HepG2 (cell line): ENCODE measurements around the gene GALNT9. TPM values are rescaled to one million over a fixed set of nuclear protein-coding genes. Genes with fewer than 3 reads are reported as not detected.
A peak's percentile ranks its signal among the peaks of the same experiment; 100 is the strongest.

Experiments
- ATF3 ChIP-seq: sonication (generic); formaldehyde crosslinking; IDR thresholded peaks from 2 replicates; pipeline ENCODE4 v1.4.0; 2020; ENCODE audit warnings: missing genetic modification reagents
- CENPBD1 ChIP-seq: sonication (generic); formaldehyde crosslinking; IDR thresholded peaks from 2 replicates; pipeline ENCODE4 v1.8.0; 2022; ENCODE audit warnings: missing genetic modification reagents, low read depth, mild to moderate bottlenecking, borderline replicate concordance
- DNMT1 ChIP-seq: sonication (generic); formaldehyde crosslinking; IDR thresholded peaks from 2 replicates; pipeline ENCODE4 v1.5.1; 2020; ENCODE audit warnings: mild to moderate bottlenecking, missing genetic modification reagents
- ELF1 ChIP-seq: sonication (generic); formaldehyde crosslinking; IDR thresholded peaks from 2 replicates; pipeline ENCODE4 v1.4.0; 2020; ENCODE audit warnings: missing genetic modification reagents
- GABPB1 ChIP-seq: IDR thresholded peaks from 2 replicates; pipeline ENCODE4 v1.6.1; 2016; ENCODE audit warnings: mild to moderate bottlenecking, missing genetic modification reagents, moderate library complexity, missing compliant biosample characterization
- HOXA3 ChIP-seq: sonication (generic); formaldehyde crosslinking; IDR thresholded peaks from 2 replicates; pipeline ENCODE4 v1.5.0; 2020; ENCODE audit warnings: missing genetic modification reagents
- KDM4B ChIP-seq: sonication (generic); formaldehyde crosslinking; IDR thresholded peaks from 2 replicates; pipeline ENCODE4 v1.4.0; 2020; ENCODE audit warnings: missing genetic modification reagents
- LCORL ChIP-seq, 2 experiments: fragments of 450-650 bp in 1 of 2; sonication (generic) in 1 of 2; formaldehyde crosslinking in 1 of 2; IDR thresholded peaks; 2 replicates each; pipeline versions ENCODE4 v1.5.0 to v1.6.1; 2017 to 2020; ENCODE audit warnings: antibody characterized with exemption in 1 of 2, missing genetic modification reagents in 1 of 2
- MTF1 ChIP-seq: sonication (generic); formaldehyde crosslinking; IDR thresholded peaks from 2 replicates; pipeline ENCODE4 v1.5.0; 2020; ENCODE audit warnings: missing genetic modification reagents
- NCOA2 ChIP-seq: sonication (generic); formaldehyde crosslinking; IDR thresholded peaks from 2 replicates; pipeline ENCODE4 v1.8.0; 2022; ENCODE audit warnings: inconsistent platforms
- PATZ1 ChIP-seq: sonication (generic); formaldehyde crosslinking; IDR thresholded peaks from 2 replicates; pipeline ENCODE4 v1.4.0; 2020; ENCODE audit warnings: missing genetic modification reagents
- PAX8 ChIP-seq: sonication (generic); formaldehyde crosslinking; IDR thresholded peaks from 2 replicates; pipeline ENCODE4 v1.8.0; 2022; ENCODE audit warnings: mild to moderate bottlenecking, missing genetic modification reagents, borderline replicate concordance
- TEAD2 ChIP-seq: sonication (generic); formaldehyde crosslinking; IDR thresholded peaks from 2 replicates; pipeline ENCODE4 v1.9.0; 2021; ENCODE audit warnings: missing genetic modification reagents
- ZMYM3 ChIP-seq: sonication (generic); formaldehyde crosslinking; IDR thresholded peaks from 2 replicates; pipeline ENCODE4 v1.5.1; 2020; ENCODE audit warnings: mild to moderate bottlenecking, missing genetic modification reagents
- ZNF121 ChIP-seq: sonication (generic); formaldehyde crosslinking; IDR thresholded peaks from 2 replicates; pipeline ENCODE4 v1.5.0; 2020; ENCODE audit warnings: mild to moderate bottlenecking, missing genetic modification reagents
- ZNF205 ChIP-seq: IDR thresholded peaks from 2 replicates; pipeline ENCODE4 v1.6.1; 2018; ENCODE audit warnings: missing biosample characterization, missing genetic modification reagents
- ZNF256 ChIP-seq: sonication (generic); formaldehyde crosslinking; conservative IDR thresholded peaks from 2 replicates; pipeline ENCODE4 v1.4.0; 2020; ENCODE audit warnings: missing genetic modification reagents
- ZNF260 ChIP-seq: sonication (generic); formaldehyde crosslinking; IDR thresholded peaks from 2 replicates; pipeline ENCODE4 v1.4.0; 2020; ENCODE audit warnings: missing genetic modification reagents, low read depth, mild to moderate bottlenecking, borderline replicate concordance
- ZNF343 ChIP-seq: sonication (generic); formaldehyde crosslinking; IDR thresholded peaks from 2 replicates; pipeline ENCODE4 v1.4.0; 2020; ENCODE audit warnings: mild to moderate bottlenecking, missing genetic modification reagents
- ZNF552 ChIP-seq: sonication (generic); formaldehyde crosslinking; IDR thresholded peaks from 2 replicates; pipeline ENCODE4 v1.9.0; 2022; ENCODE audit warnings: missing genetic modification reagents, mild to moderate bottlenecking, borderline replicate concordance
- ZNF616 ChIP-seq: sonication (generic); formaldehyde crosslinking; IDR thresholded peaks from 2 replicates; pipeline ENCODE4 v1.5.0; 2020; ENCODE audit warnings: low read depth, mild to moderate bottlenecking, missing genetic modification reagents
- ZNF770 ChIP-seq: sonication (generic); formaldehyde crosslinking; IDR thresholded peaks from 2 replicates; pipeline ENCODE4 v1.5.0; 2020; ENCODE audit warnings: mild to moderate bottlenecking, missing genetic modification reagents
- ZNF839 ChIP-seq: sonication (generic); formaldehyde crosslinking; IDR thresholded peaks from 2 replicates; pipeline ENCODE4 v1.4.0; 2020; ENCODE audit warnings: missing genetic modification reagents, mild to moderate bottlenecking, borderline replicate concordance
- polyA plus RNA-seq, 8 experiments: library from polyadenylated mRNA; depleted of rRNA in 3 of 8; stranded (reverse) in 7 of 8; unstranded in 1 of 8; fragments of >200 nt; fragmentation: Illumina TruSeq in 4 of 8; extraction: Trizol in 4 of 8; gene quantifications; 2 replicates each; pipeline versions ENCODE4 v1.2.1 to v1.2.3, GENCODE V29; 2011 to 2016; ENCODE audit warnings: low read depth in 4 of 8, missing spikeins in 1 of 8, mixed read lengths in 1 of 8; ENCODE audit not compliant: insufficient read depth in 1 of 8
- total RNA-seq, 5 experiments: library from RNA; depleted of rRNA; stranded (reverse); fragments of >200 nt; fragmentation: Illumina TruSeq; extraction: Trizol; gene quantifications; 2 replicates each; pipeline ENCODE4 v1.2.3, GENCODE V29; 2016; ENCODE audit warnings: low read depth in 1 of 5

The GALNT9 gene
- total and polyA plus RNA-seq, 2 of the 13 experiments (the other 11 are each of a cell fraction or from before 2014, with no cell fraction given), result 0.04 TPM; not detected in 1

GRCh38 chr12:132154341-132154761 is 175.0 kb downstream of the GALNT9 start (continued):
- TF ChIP-seq ZNF256 (CRISPR knock-in tag) (no peak), DNMT1 (CRISPR knock-in tag) (peak; percentile 19; the same call in 1 of the 2 replicates), KDM4B (CRISPR knock-in tag) (no peak), MTF1 (CRISPR knock-in tag) (no peak), NCOA2 (CRISPR knock-in tag) (no peak), ZNF839 (CRISPR knock-in tag) (no peak), ZNF260 (CRISPR knock-in tag) (no peak), ZNF770 (peak; percentile 86), LCORL (IDR thresholded peaks at IDR 0.05) (no peak), LCORL (CRISPR knock-in tag; IDR thresholded peaks at IDR 0.05) (0 out of 2 replicates have a peak, but pooled peaks have one; percentile 49), ZNF343 (CRISPR knock-in tag) (no peak), HOXA3 (CRISPR knock-in tag) (no peak), CENPBD1 (CRISPR knock-in tag) (no peak), ZNF205 (CRISPR knock-in tag) (0 out of 2 replicates have a peak, but pooled peaks have one; percentile 5), ZNF552 (CRISPR knock-in tag) (no peak), TEAD2 (CRISPR knock-in tag) (no peak), GABPB1 (peak; percentile 16; the same call in 1 of the 2 replicates), PATZ1 (CRISPR knock-in tag) (no peak), ZNF616 (CRISPR knock-in tag) (0 out of 2 replicates have a peak, but pooled peaks have one; percentile 44), ELF1 (CRISPR knock-in tag) (no peak), ZMYM3 (CRISPR knock-in tag) (no peak; the same call in 1 of the 2 replicates), PAX8 (CRISPR knock-in tag) (no peak), ATF3 (CRISPR knock-in tag) (no peak), ZNF121 (CRISPR knock-in tag) (no peak)
